Measurements from ENCODE around the gene SGMS2.

SGMS2 gene

GRCh38 chr4:107850438-107850837 lies 25.7 kb downstream of the SGMS2 start:
- TF ChIP-seq EGR1 (IDR thresholded peaks at IDR 0.05): no peak
- no peak for TF ChIP-seq TCF12 (IDR thresholded peaks at IDR 0.05; ENCODE audit: low read depth)
- no peak for TF ChIP-seq TEAD4 (IDR thresholded peaks at IDR 0.05)
- TF ChIP-seq ZBTB7A (IDR thresholded peaks at IDR 0.05; ENCODE audit: low read depth): no peak
- no peak for TF ChIP-seq EP300 (IDR thresholded peaks at IDR 0.05; ENCODE audit: borderline replicate concordance)
- no peak for TF ChIP-seq TAF1 (IDR thresholded peaks at IDR 0.05; ENCODE audit: low read depth)
- no peak for TF ChIP-seq REST (IDR thresholded peaks at IDR 0.05; ENCODE audit: low read depth)
- no peak for TF ChIP-seq FOXM1 (IDR thresholded peaks at IDR 0.05; ENCODE audit: borderline replicate concordance, low read depth)
- TF ChIP-seq YY1 (IDR thresholded peaks at IDR 0.05; ENCODE audit: low read depth): no peak
- no peak for TF ChIP-seq NFIC (IDR thresholded peaks at IDR 0.05)
- TF ChIP-seq MAX (IDR thresholded peaks at IDR 0.05): no peak
- no peak for TF ChIP-seq RAD21 (IDR thresholded peaks at IDR 0.05; ENCODE audit: low read depth)
- no peak for TF ChIP-seq CEBPB (IDR thresholded peaks at IDR 0.05)
- no peak for TF ChIP-seq CREB1 (IDR thresholded peaks at IDR 0.05; ENCODE audit: low read depth)
- no peak for TF ChIP-seq USF1 (IDR thresholded peaks at IDR 0.05)

- TF ChIP-seq TEAD4 (IDR thresholded peaks at IDR 0.05) (no peak), MAX (IDR thresholded peaks at IDR 0.05) (no peak), RAD21 (IDR thresholded peaks at IDR 0.05; ENCODE audit: low read depth) (no peak), ZBTB7A (IDR thresholded peaks at IDR 0.05; ENCODE audit: low read depth) (no peak), FOXM1 (IDR thresholded peaks at IDR 0.05; ENCODE audit: borderline replicate concordance, low read depth) (no peak), CREB1 (IDR thresholded peaks at IDR 0.05; ENCODE audit: low read depth) (no peak), EGR1 (IDR thresholded peaks at IDR 0.05) (no peak), NFIC (IDR thresholded peaks at IDR 0.05) (no peak), CEBPB (IDR thresholded peaks at IDR 0.05) (no peak), TCF12 (IDR thresholded peaks at IDR 0.05; ENCODE audit: low read depth) (no peak), USF1 (IDR thresholded peaks at IDR 0.05) (no peak), TAF1 (IDR thresholded peaks at IDR 0.05; ENCODE audit: low read depth) (no peak), YY1 (IDR thresholded peaks at IDR 0.05; ENCODE audit: low read depth) (no peak), EP300 (IDR thresholded peaks at IDR 0.05; ENCODE audit: borderline replicate concordance) (no peak)
These were observed 29.0 kb downstream of the SGMS2 start for GRCh38 chr4:107853444-107854355.

GRCh38 chr4:107854356-107855022 lies 29.8 kb downstream of the SGMS2 start:
- TF ChIP-seq ZBTB7A (IDR thresholded peaks at IDR 0.05; ENCODE audit: low read depth) (no peak), MAX (IDR thresholded peaks at IDR 0.05) (no peak), REST (IDR thresholded peaks at IDR 0.05; ENCODE audit: low read depth) (no peak), RAD21 (IDR thresholded peaks at IDR 0.05; ENCODE audit: low read depth) (no peak), TCF12 (IDR thresholded peaks at IDR 0.05; ENCODE audit: low read depth) (no peak), EGR1 (IDR thresholded peaks at IDR 0.05) (no peak), CEBPB (IDR thresholded peaks at IDR 0.05) (no peak), USF1 (IDR thresholded peaks at IDR 0.05) (no peak), FOXM1 (IDR thresholded peaks at IDR 0.05; ENCODE audit: borderline replicate concordance, low read depth) (no peak)

GRCh38 chr4:107855723-107856122 lies 31.0 kb downstream of the SGMS2 start:
- TF ChIP-seq RAD21 (IDR thresholded peaks at IDR 0.05; ENCODE audit: low read depth) (no peak), FOXM1 (IDR thresholded peaks at IDR 0.05; ENCODE audit: borderline replicate concordance, low read depth) (no peak), CREB1 (IDR thresholded peaks at IDR 0.05; ENCODE audit: low read depth) (no peak), EP300 (IDR thresholded peaks at IDR 0.05; ENCODE audit: borderline replicate concordance) (no peak), NFIC (IDR thresholded peaks at IDR 0.05) (no peak)

Measured in Ishikawa (cell line).